NCI-H1048 (cell line): ENCODE results near the gene MRPL51.

ENCODE experiments used
- DNase-seq: peaks from one replicate; lab custom pipeline; 2025; lab: John Stamatoyannopoulos, UW

The MRPL51 gene

GRCh38 chr12:6492838-6493496 is at the start of gene MRPL51:
TSS of gene MRPL51 (minus strand) at chr12:6493262. CDS start at chr12:6493136, 126 bp downstream.
- peak; percentile 92 for DNase-seq

DNA sequence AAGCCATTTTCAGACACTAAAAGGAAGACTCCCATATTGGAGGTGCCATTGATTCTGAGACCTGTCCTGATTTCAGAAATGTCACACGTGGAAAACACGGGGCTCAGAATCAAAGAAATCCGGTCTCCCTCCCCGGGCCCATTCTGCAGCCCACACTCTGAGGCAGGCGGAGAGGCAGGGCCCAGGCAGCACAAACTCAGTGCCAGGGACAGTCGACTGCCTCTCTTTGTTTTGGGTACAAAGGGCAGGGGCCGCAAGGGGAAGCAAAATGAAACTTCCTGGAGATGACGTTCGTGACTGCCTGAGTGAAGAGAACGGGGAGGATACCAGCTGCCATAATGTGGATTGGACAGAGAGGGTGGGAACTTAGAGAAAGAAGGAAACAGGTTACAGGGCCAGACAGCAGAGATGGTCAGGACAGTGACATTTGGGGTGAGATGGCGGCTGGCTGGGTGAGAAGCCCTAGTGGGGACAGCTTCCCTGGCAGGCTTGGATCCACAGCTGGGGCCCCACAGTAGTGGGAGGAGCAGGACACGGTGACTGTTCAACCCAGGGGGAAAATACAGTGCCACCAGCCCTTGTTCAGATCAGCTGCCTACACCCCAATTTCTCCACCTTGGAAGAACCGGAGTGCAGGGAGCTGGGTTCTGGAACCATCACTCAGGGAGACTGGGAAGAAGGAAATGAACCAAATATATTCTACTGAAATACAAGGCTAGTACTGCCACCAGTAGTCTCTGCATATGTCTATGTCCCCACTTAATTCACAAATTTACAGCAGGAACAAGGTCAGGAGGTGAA is 49.3 kb upstream of the MRPL51 start:
- no peak for DNase-seq

- no peak for DNase-seq
These were observed 48.5 kb upstream of the MRPL51 start for GRCh38 chr12:6541371-6542165.

GRCh38 chr12:6540181-6540877 is 47.3 kb upstream of the MRPL51 start:
- DNase-seq: no peak

- DNase-seq: no peak
These were observed 46.7 kb upstream of the MRPL51 start for GRCh38 chr12:6539707-6540134.

DNA sequence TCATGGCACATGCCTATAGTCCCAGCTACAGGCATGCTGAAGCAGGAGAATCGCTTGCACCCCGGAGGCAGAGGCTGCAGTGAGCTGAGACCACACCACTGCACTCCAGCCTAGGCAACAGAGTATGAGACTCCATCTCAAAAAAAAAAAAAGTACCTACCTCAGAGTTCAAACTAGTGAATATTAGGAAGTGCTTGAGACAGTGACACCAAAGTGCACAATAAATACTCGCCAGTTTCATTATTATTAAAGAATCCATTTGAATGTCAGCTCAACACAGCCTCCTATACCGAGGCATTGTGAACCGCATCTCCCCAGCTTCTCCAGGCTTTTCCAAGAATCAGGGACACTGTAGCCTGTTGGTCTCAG is 46.2 kb upstream of the MRPL51 start:
- no peak for DNase-seq

DNA sequence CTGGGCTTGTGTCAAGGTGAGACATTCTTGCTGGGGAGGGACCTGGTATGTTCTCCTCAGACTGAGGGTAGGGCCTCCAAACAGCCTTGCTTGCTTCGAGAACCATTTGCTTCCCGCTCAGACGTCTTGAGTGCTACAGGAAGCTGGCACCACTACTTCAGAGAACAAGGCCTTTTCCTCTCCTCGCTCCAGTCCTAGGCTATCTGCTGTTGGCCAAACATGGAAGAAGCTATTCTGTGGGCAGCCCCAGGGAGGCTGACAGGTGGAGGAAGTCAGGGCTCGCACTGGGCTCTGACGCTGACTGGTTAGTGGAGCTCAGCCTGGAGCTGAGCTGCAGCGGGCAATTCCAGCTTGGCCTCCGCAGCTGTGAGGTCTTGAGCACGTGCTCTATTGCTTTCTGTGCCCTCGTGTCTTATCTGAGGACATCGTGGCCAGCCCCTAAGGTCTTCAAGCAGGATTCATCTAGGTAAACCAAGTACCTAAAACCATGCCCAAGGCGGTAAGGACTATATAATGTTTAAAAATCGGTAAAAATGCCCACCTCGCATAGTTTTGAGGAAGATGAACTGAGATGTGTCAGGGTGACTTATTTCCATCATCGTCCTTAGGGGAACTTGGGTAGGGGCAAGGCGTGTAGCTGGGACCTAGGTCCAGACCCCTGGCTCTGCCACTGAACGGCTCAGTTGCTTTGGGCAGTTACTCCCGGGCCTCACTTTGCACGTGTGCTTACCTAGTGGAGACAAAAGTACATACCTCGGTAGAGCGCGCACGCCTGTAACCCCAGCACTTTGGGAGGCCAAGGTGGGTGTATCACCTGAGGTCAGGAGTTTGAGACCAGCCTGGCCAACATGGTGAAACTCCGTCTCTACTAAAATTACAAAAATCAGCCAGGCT is 45.6 kb upstream of the MRPL51 start:
- DNase-seq: no peak

DNA sequence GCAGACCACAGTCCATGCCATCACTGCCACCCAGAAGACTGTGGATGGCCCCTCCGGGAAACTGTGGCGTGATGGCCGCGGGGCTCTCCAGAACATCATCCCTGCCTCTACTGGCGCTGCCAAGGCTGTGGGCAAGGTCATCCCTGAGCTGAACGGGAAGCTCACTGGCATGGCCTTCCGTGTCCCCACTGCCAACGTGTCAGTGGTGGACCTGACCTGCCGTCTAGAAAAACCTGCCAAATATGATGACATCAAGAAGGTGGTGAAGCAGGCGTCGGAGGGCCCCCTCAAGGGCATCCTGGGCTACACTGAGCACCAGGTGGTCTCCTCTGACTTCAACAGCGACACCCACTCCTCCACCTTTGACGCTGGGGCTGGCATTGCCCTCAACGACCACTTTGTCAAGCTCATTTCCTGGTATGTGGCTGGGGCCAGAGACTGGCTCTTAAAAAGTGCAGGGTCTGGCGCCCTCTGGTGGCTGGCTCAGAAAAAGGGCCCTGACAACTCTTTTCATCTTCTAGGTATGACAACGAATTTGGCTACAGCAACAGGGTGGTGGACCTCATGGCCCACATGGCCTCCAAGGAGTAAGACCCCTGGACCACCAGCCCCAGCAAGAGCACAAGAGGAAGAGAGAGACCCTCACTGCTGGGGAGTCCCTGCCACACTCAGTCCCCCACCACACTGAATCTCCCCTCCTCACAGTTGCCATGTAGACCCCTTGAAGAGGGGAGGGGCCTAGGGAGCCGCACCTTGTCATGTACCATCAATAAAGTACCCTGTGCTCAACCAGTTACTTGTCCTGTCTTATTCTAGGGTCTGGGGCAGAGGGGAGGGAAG is 44.7 kb upstream of the MRPL51 start:
- DNase-seq: peak; percentile 20

- no peak for DNase-seq
These were observed 44.0 kb upstream of the MRPL51 start for GRCh38 chr12:6536894-6537579.

DNA sequence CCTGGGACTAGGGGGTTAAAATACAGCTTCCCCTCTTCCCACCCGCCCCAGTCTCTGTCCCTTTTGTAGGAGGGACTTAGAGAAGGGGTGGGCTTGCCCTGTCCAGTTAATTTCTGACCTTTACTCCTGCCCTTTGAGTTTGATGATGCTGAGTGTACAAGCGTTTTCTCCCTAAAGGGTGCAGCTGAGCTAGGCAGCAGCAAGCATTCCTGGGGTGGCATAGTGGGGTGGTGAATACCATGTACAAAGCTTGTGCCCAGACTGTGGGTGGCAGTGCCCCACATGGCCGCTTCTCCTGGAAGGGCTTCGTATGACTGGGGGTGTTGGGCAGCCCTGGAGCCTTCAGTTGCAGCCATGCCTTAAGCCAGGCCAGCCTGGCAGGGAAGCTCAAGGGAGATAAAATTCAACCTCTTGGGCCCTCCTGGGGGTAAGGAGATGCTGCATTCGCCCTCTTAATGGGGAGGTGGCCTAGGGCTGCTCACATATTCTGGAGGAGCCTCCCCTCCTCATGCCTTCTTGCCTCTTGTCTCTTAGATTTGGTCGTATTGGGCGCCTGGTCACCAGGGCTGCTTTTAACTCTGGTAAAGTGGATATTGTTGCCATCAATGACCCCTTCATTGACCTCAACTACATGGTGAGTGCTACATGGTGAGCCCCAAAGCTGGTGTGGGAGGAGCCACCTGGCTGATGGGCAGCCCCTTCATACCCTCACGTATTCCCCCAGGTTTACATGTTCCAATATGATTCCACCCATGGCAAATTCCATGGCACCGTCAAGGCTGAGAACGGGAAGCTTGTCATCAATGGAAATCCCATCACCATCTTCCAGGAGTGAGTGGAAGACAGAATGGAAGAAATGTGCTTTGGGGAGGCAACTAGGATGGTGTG is 43.1 kb upstream of the MRPL51 start:
- no peak for DNase-seq

DNA sequence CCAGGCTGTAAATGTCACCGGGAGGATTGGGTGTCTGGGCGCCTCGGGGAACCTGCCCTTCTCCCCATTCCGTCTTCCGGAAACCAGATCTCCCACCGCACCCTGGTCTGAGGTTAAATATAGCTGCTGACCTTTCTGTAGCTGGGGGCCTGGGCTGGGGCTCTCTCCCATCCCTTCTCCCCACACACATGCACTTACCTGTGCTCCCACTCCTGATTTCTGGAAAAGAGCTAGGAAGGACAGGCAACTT is 42.6 kb upstream of the MRPL51 start:
- DNase-seq: no peak

DNA sequence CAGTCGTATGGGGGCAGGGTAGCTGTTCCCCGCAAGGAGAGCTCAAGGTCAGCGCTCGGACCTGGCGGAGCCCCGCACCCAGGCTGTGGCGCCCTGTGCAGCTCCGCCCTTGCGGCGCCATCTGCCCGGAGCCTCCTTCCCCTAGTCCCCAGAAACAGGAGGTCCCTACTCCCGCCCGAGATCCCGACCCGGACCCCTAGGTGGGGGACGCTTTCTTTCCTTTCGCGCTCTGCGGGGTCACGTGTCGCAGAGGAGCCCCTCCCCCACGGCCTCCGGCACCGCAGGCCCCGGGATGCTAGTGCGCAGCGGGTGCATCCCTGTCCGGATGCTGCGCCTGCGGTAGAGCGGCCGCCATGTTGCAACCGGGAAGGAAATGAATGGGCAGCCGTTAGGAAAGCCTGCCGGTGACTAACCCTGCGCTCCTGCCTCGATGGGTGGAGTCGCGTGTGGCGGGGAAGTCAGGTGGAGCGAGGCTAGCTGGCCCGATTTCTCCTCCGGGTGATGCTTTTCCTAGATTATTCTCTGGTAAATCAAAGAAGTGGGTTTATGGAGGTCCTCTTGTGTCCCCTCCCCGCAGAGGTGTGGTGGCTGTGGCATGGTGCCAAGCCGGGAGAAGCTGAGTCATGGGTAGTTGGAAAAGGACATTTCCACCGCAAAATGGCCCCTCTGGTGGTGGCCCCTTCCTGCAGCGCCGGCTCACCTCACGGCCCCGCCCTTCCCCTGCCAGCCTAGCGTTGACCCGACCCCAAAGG is 42.1 kb upstream of the MRPL51 start:
- DNase-seq: no peak

GRCh38 chr12:6534695-6534944 is 41.6 kb upstream of the MRPL51 start:
- DNase-seq: no peak

GRCh38 chr12:6533923-6534694 is 41.0 kb upstream of the MRPL51 start, which contains the start of gene GAPDH:
TSS of gene GAPDH (plus strand) at chr12:6534517. CDS start at chr12:6534833, 316 bp downstream.
- DNase-seq: peak; percentile 90

DNA sequence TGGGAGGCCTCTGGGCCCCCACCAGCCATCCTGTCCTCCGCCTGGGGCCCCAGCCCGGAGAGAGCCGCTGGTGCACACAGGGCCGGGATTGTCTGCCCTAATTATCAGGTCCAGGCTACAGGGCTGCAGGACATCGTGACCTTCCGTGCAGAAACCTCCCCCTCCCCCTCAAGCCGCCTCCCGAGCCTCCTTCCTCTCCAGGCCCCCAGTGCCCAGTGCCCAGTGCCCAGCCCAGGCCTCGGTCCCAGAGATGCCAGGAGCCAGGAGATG is 40.5 kb upstream of the MRPL51 start:
- no peak for DNase-seq

GRCh38 chr12:6532927-6533652 is 40.0 kb upstream of the MRPL51 start:
- DNase-seq: peak; percentile 87
